ENCODE results near the gene SAMD3.

DNA sequence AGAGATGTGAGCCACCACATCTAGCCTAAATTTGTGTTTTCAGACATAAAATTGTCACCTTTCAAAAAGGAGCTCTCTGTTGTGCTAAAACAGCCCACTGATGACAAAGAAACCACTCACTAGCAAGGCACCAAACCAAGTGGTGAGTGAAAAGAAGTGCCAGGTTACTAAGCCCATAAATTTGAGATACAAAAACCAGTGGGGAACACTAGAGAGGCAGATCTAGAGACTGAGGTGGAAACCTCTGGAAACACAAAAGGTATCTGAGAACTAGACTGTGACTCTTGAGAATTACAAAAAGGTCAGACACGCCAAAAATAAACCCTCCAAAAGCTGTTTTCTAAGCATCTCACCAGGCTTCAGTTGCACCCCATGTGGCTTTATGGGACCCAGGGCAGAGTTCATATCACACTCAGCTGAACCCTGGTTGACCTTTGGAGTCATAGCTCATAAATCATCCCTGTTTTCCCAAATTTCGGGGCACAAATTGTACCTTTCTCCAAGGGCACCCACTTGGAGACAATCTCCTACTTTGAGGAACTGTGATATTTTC, 24.2 kb downstream of the SAMD3 start:
- TF ChIP-seq, protein P1, sequence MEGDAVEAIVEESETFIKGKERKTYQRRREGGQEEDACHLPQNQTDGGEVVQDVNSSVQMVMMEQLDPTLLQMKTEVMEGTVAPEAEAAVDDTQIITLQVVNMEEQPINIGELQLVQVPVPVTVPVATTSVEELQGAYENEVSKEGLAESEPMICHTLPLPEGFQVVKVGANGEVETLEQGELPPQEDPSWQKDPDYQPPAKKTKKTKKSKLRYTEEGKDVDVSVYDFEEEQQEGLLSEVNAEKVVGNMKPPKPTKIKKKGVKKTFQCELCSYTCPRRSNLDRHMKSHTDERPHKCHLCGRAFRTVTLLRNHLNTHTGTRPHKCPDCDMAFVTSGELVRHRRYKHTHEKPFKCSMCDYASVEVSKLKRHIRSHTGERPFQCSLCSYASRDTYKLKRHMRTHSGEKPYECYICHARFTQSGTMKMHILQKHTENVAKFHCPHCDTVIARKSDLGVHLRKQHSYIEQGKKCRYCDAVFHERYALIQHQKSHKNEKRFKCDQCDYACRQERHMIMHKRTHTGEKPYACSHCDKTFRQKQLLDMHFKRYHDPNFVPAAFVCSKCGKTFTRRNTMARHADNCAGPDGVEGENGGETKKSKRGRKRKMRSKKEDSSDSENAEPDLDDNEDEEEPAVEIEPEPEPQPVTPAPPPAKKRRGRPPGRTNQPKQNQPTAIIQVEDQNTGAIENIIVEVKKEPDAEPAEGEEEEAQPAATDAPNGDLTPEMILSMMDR (conservative IDR thresholded peaks at IDR 0.05; ENCODE audit: low read length): no peak
- no peak for TF ChIP-seq EZH2phosphoT487 (IDR thresholded peaks at IDR 0.05; ENCODE audit: borderline replicate concordance)
